Subcutaneous abdominal adipose tissue (tissue), 5 donors: ENCODE measurements around the gene ZFP91.
"Not testable (repeated sequence)": the region's sequence is repeated elsewhere in the genome, so short reads cannot be mapped to it uniquely, and the experiment has no call there.

Source experiments
- H3K27ac ChIP-seq: one replicate; pipeline ENCODE4 v1.7.0; 2013; ENCODE audit warnings: low read depth, mild to moderate bottlenecking, inconsistent platforms, low read length, moderate library complexity
- H3K27me3 ChIP-seq, 5 donors: one replicate each; pipeline ENCODE4 v1.7.0; 2013; ENCODE audit warnings: low read length in 5 of 5, inconsistent platforms in 1 of 5; ENCODE audit not compliant: control insufficient read depth in 5 of 5, insufficient read depth in 4 of 5
- H3K36me3 ChIP-seq, 5 donors: one replicate each; pipeline ENCODE4 v1.7.0; 2013; ENCODE audit warnings: low read length in 5 of 5; ENCODE audit not compliant: control insufficient read depth in 5 of 5, insufficient read depth in 5 of 5
- H3K4me1 ChIP-seq, 5 donors: one replicate each; pipeline ENCODE4 v1.7.0; 2013; ENCODE audit warnings: low read length in 5 of 5, mild to moderate bottlenecking in 3 of 5, moderate library complexity in 1 of 5; ENCODE audit not compliant: control insufficient read depth in 5 of 5, insufficient read depth in 5 of 5
- H3K4me3 ChIP-seq, 5 donors: one replicate each; pipeline ENCODE4 v1.7.0; 2013; ENCODE audit warnings: low read length in 5 of 5, low read depth in 1 of 5
- H3K9ac ChIP-seq, 5 donors: one replicate each; pipeline ENCODE4 v1.7.0; 2013; ENCODE audit warnings: low read length in 5 of 5, mild to moderate bottlenecking in 4 of 5, moderate library complexity in 3 of 5
- H3K9me3 ChIP-seq, 5 donors: one replicate each; pipeline ENCODE4 v1.7.0; 2013; ENCODE audit warnings: low read length in 5 of 5; ENCODE audit not compliant: control insufficient read depth in 5 of 5
- donor health status: healthy.
- donor health status: healthy.
- donor health status: healthy.
- donor health status: healthy.
- donor health status: healthy.

ZFP91 gene

GRCh38 chr11:58567889-58568512 is 10.9 kb upstream of the ZFP91 start:
- Histone ChIP-seq H3K9me3 (no peaks in the 10 kb centered on the region), H3K27me3 (no peaks in the 10 kb centered on the region), H3K4me1 (peaks cover 0 to under 1% (median 0%) of the 10 kb centered on the region in 5 donors), H3K9ac (no peak overlapping the region), H3K36me3 (peaks cover 8 to 21% (median 15%) of the 10 kb centered on the region in 5 donors), H3K27ac (no peak overlapping the region), H3K4me3 (no peak overlapping the region)

DNA sequence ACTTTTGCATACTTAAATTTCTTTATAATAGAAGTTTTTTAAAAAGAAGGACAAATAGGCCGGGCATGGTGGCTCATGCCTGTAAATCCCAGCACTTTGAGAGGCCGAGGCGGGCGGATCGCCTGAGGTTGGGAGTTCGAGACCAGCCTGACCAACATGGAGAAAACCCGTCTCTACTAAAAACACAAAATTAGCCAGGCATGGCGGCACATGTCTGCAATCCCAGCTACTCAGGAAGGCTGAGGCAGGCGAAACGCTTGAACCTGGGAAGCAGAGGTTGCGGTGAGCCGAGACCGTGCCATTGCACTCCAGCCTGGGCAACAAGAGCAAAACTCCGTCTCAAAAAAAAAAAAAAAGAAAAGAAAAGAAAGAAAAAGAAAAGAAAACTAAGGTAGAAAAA is 6.0 kb upstream of the ZFP91 start:
- Histone ChIP-seq H3K4me1 (peaks cover 4 to 45% (median 38%) of the 10 kb centered on the region in 5 donors), H3K27ac (peak overlapping the region; percentile 100), H3K9ac (peak overlapping the region in 2 of 5 donors; percentile 53 to 58), H3K36me3 (peaks cover 3 to 17% (median 8%) of the 10 kb centered on the region in 5 donors)
- not testable (repeated sequence) for H3K9me3 ChIP-seq, H3K27me3 ChIP-seq, H3K4me3 ChIP-seq

GRCh38 chr11:58573451-58574104 is 5.3 kb upstream of the ZFP91 start:
- Histone ChIP-seq H3K9ac (peak overlapping the region in 3 of 5 donors; percentile 53 to 63 (median 58)), H3K27me3 (no peaks in the 10 kb centered on the region), H3K9me3 (no peaks in the 10 kb centered on the region), H3K4me1 (peaks cover 6 to 47% (median 38%) of the 10 kb centered on the region in 5 donors), H3K4me3 (peak overlapping the region in 3 of 5 donors; percentile 3 to 48 (median 34)), H3K27ac (peak overlapping the region; percentile 100), H3K36me3 (peaks cover 3 to 12% (median 8%) of the 10 kb centered on the region in 5 donors)

DNA sequence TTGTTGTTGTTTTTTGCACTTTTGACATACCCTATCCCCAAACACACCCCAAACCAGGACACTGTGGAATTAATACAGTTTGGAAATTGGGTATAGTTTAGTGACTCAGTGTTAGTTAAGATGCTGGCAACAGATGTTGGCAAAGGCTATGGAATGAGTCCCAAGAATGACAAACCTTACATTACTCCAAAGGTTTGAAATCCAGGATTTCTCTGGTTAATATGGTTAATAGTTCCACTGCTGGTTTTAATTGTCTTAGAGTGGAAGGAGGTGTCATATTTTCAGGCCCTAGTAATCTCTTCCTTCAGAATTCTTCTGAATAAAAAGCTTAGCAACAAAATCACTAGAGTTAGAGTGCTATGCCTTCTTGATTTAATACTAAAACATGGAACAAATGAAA is 4.0 kb upstream of the ZFP91 start:
- Histone ChIP-seq H3K4me1 (peaks cover 8 to 47% (median 38%) of the 10 kb centered on the region in 5 donors), H3K36me3 (peaks cover 0 to under 1% (median 0%) of the 10 kb centered on the region in 5 donors), H3K9me3 (no peaks in the 10 kb centered on the region), H3K4me3 (peak overlapping the region in 3 of 5 donors; percentile 14 to 54 (median 21)), H3K27ac (peak overlapping the region; percentile 100), H3K27me3 (no peaks in the 10 kb centered on the region), H3K9ac (peak overlapping the region in 3 of 5 donors; percentile 21 to 58 (median 48))

GRCh38 chr11:58575377-58576020 is 3.4 kb upstream of the ZFP91 start, which contains the start of gene LPXN:
Gene LPXN (minus strand): TSS chr11:58575856. CDS start chr11:58575772, 84 bp downstream.
- peak within 1 kb of the TSS; percentile 100 for H3K27ac ChIP-seq
- H3K9me3 ChIP-seq, result no peaks in the 10 kb centered on the region
- peak within 1 kb of the TSS in 4 of 5 donors; percentile 48 to 93 (median 63) for H3K9ac ChIP-seq
- no peaks in the 10 kb centered on the region for H3K36me3 ChIP-seq
- H3K4me1 ChIP-seq, result peaks cover 8 to 52% (median 44%) of the 10 kb centered on the region in 5 donors
- no peaks in the 10 kb centered on the region for H3K27me3 ChIP-seq
- H3K4me3 ChIP-seq, result peak within 1 kb of the TSS; percentile 14 to 54 (median 21)

DNA sequence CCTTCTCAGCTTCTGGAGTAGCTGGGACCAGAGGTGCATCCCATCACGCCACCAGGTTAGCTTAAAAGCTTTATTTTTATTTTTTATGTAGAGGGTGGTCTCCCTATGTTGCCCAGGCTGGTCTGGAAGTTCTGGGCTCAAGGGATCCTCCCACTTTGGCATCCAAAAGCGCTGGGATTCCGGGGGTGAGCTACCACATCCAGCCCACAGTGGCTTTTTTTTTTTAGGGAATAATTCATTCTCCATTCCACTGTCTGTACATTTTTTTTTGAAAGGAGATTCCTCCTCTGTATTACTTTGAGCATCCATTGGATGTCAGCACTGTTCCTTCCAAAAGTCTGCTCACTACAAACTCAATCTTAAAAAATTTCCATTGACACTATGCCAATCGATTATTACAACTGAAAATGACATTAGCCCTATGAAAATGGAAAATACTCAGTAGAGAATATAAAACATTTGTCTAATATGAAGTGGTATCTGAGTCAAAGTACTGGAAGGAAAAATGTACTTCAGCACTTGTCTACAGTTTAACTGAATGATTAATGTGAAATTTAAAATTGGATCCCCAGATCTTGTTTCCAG is 1.9 kb upstream of the ZFP91 start:
- Histone ChIP-seq H3K27me3 (no peaks in the 10 kb centered on the region), H3K36me3 (no peaks in the 10 kb centered on the region), H3K4me1 (peaks cover 8 to 65% (median 58%) of the 10 kb centered on the region in 5 donors), H3K9ac (peak overlapping the region; percentile 10 to 99 (median 98)), H3K9me3 (no peaks in the 10 kb centered on the region), H3K27ac (peak overlapping the region; percentile 100), H3K4me3 (peak overlapping the region; percentile 82 to 97 (median 86))

GRCh38 chr11:58577555-58578135 is 1.2 kb upstream of the ZFP91 start:
- Histone ChIP-seq H3K9me3 (no peaks in the 10 kb centered on the region), H3K27ac (peak overlapping the region; percentile 100), H3K36me3 (no peaks in the 10 kb centered on the region), H3K4me3 (peak overlapping the region; percentile 82 to 97 (median 86)), H3K4me1 (peaks cover 8 to 65% (median 63%) of the 10 kb centered on the region in 5 donors), H3K27me3 (no peaks in the 10 kb centered on the region), H3K9ac (peak overlapping the region; percentile 89 to 99 (median 98))

DNA sequence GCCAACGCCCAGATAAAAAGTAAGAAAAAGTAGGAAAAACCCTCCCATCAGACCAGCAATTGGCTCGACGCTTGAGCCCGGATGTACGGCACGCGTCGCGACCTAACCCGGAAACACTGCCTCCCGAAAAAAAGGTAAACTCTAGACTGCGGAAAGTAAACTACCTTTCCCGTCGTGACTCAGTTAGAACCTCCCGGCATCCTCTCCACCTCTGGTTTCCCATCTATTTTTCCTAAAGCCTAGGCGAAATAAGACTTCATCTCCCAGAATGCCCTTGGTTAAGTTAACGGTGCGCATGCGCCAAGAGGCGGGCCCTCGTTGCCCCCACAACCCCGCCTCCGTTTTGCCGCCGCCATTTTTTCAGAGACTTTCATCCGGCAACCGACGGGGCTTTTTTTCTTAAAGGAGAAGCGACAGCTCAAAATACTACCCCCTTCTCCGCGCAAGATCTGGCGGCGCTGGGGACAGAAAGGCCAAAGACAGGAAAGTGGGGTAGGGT is 678 bp upstream of the ZFP91 start:
- Histone ChIP-seq H3K27me3 (no peaks in the 10 kb centered on the region), H3K27ac (peak overlapping the region; percentile 100), H3K4me1 (peaks cover 8 to 70% (median 64%) of the 10 kb centered on the region in 5 donors), H3K36me3 (no peaks in the 10 kb centered on the region), H3K9ac (peak overlapping the region; percentile 89 to 99 (median 98)), H3K9me3 (no peaks in the 10 kb centered on the region), H3K4me3 (peak overlapping the region; percentile 82 to 97 (median 86))
